GM23248 (cell line): ENCODE data around the gene ZNF501.

ENCODE experiments used
- EZH2 ChIP-seq: fragments of 200-600 bp; sonication (generic); IDR thresholded peaks from 2 replicates; pipeline ENCODE4 v1.6.1; 2018; ENCODE audit warnings: antibody characterized with exemption, mild to moderate bottlenecking; ENCODE audit not compliant: insufficient read depth, poor library complexity, severe bottlenecking
- EZH2phosphoT487 ChIP-seq: fragments of 200-600 bp; sonication (generic); IDR thresholded peaks from 2 replicates; pipeline ENCODE4 v1.6.1; 2018; ENCODE audit warnings: antibody characterized with exemption, moderate library complexity, mild to moderate bottlenecking, low read depth; ENCODE audit not compliant: insufficient read depth

DNA sequence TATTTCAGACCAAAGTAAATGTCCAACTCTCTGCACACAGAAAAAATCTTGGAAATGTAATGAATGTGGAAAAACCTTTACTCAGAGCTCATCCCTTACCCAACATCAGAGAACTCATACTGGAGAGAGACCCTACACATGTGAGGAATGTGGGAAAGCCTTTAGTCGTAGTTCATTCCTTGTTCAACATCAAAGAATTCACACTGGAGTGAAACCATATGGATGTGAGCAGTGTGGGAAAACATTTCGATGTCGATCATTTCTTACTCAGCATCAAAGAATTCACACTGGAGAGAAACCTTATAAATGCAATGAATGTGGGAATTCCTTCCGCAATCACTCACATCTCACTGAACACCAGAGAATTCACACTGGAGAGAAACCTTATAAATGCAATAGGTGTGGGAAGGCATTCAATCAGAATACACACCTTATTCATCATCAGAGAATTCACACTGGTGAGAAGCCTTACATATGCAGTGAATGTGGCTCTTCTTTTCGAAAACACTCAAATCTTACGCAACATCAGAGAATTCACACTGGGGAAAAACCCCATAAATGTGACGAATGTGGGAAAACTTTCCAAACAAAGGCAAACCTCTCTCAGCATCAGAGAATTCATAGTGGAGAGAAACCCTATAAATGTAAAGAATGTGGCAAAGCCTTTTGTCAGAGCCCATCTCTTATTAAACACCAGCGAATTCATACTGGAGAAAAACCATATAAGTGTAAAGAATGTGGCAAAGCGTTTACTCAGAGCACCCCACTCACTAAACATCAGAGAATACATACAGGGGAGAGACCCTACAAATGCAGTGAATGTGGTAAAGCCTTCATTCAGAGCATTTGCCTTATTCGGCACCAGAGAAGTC is 8.0 kb upstream of the ZNF501 start:
- TF ChIP-seq EZH2 = no peak
- no peak for TF ChIP-seq EZH2phosphoT487
